ENCODE measurements around the gene THAP2. TPM values are rescaled to one million over a fixed set of nuclear protein-coding genes. Genes with fewer than 3 reads are reported as not detected.

THAP2 gene
- total RNA-seq, 1 donor from 2014 or later: 9.1 TPM

DNA sequence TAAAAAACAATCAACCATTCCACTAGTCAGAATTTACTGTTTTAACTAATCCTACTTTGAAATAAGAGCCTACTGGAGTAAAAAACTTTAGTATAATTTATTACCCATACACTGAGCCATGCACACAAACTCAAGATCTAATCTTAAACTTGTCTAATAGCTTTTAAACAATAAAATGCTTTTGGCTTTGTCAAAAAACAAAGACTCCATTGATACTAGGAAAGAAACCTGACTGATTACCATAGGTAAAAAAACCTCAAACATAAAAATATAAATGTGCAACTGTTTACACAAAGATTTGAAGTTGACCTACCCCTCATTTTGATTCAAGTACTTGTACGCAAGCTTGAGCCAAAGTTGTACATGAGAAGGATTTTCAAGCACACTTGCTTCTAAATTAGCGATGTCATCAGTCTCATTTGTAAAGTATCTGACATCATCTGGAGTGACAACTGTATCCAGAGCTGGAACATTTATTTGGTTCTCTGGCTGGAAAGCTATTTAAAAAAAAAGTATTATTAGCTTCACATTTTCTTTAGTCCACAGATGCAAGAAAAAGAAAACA is 36.6 kb upstream of the THAP2 start:
- no peak for DNase-seq (ENCODE audit: low read depth, low spot score)
- no peak overlapping the region for H3K4me3 Mint-ChIP-seq
- H3K9me3 Mint-ChIP-seq: no peaks in the 10 kb centered on the region
- H3K4me1 Mint-ChIP-seq: no peaks in the 10 kb centered on the region
- no peaks in the 10 kb centered on the region for H3K27me3 Mint-ChIP-seq (ENCODE audit: low read depth)
- no peak overlapping the region for H3K27ac Mint-ChIP-seq (ENCODE audit: unreplicated experiment)
- peaks cover 14% of the 10 kb centered on the region for H3K36me3 Mint-ChIP-seq (ENCODE audit: low read depth)
- TF ChIP-seq, protein P1, sequence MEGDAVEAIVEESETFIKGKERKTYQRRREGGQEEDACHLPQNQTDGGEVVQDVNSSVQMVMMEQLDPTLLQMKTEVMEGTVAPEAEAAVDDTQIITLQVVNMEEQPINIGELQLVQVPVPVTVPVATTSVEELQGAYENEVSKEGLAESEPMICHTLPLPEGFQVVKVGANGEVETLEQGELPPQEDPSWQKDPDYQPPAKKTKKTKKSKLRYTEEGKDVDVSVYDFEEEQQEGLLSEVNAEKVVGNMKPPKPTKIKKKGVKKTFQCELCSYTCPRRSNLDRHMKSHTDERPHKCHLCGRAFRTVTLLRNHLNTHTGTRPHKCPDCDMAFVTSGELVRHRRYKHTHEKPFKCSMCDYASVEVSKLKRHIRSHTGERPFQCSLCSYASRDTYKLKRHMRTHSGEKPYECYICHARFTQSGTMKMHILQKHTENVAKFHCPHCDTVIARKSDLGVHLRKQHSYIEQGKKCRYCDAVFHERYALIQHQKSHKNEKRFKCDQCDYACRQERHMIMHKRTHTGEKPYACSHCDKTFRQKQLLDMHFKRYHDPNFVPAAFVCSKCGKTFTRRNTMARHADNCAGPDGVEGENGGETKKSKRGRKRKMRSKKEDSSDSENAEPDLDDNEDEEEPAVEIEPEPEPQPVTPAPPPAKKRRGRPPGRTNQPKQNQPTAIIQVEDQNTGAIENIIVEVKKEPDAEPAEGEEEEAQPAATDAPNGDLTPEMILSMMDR (conservative IDR thresholded peaks at IDR 0.05): no peak

DNA sequence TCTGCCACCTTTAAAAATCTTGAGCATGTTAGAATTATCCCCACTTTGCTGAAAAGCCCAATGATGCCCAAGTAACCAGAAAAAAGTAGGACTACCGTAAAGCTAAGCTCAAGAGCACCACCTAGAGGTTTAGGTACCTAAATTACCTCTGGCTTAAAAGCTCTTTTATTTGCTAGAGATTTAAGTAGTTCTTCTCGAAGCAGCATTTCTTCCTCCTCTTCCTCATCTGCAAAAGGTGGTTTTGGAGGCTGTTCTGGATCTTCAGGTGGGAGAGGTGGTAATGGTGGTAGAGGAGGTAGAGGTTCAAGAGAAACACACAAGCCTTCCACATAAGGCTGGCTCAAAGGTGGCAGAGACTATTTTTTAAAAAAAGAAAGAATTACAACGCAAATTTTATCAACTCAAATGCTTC is 27.4 kb upstream of the THAP2 start:
- Mint-ChIP-seq H3K36me3 (ENCODE audit: low read depth) (peaks cover 7% of the 10 kb centered on the region), H3K27ac (ENCODE audit: unreplicated experiment) (no peak overlapping the region), H3K4me1 (no peaks in the 10 kb centered on the region), H3K27me3 (ENCODE audit: low read depth) (no peaks in the 10 kb centered on the region), H3K4me3 (no peak overlapping the region), H3K9me3 (no peaks in the 10 kb centered on the region)
- no peak for DNase-seq (ENCODE audit: low read depth, low spot score)
- TF ChIP-seq, protein P1 (conservative IDR thresholded peaks at IDR 0.05): peak; percentile 83

DNA sequence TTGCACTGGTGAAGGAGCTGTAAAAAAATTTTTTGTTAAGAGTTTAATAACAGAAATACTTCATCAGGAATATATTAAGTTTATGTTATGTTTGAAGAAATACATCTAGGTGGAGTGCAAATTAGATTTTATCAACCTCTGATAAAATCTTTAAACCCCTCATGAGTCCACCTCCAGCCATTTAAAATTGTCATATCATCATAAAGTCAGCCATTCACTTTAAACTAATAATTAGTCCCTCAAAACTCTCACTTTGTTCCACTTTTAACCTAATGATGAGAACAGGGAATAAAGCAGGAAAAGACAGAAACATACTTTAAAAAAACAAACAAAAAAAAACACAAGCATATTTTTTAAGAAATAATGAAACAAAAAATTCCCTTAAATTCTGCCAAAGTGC is 25.6 kb upstream of the THAP2 start:
- H3K27me3 Mint-ChIP-seq (ENCODE audit: low read depth): no peaks in the 10 kb centered on the region
- H3K27ac Mint-ChIP-seq (ENCODE audit: unreplicated experiment): no peak overlapping the region
- no peak for DNase-seq (ENCODE audit: low read depth, low spot score)
- H3K4me3 Mint-ChIP-seq: no peak overlapping the region
- TF ChIP-seq, protein P1 (conservative IDR thresholded peaks at IDR 0.05): no peak
- H3K36me3 Mint-ChIP-seq (ENCODE audit: low read depth): peaks cover 9% of the 10 kb centered on the region
- H3K4me1 Mint-ChIP-seq: no peaks in the 10 kb centered on the region
- H3K9me3 Mint-ChIP-seq: no peaks in the 10 kb centered on the region

DNA sequence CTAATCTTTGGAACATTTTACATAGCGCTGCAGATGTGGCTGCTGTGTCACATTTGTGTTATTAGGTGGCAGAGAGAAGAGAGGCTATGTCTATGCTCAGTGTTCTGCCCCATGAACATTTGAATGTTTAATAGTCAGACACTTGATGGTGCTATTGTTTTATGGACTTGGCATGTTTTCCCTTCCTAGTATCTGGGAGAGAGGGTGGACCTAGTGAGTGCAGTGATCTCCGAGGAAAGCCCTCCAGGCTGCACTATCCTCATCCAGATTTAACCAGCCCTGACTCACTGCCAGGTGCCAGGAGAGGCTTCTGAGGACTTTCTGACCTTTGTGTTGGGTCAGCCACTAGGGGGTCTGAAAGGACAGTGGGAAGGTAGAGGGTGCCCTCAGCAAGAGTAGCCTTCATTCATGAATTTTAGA is 24.8 kb upstream of the THAP2 start:
- Mint-ChIP-seq H3K27ac (ENCODE audit: unreplicated experiment) (no peak overlapping the region), H3K4me1 (no peaks in the 10 kb centered on the region), H3K9me3 (no peaks in the 10 kb centered on the region), H3K4me3 (no peak overlapping the region), H3K36me3 (ENCODE audit: low read depth) (peaks cover 12% of the 10 kb centered on the region), H3K27me3 (ENCODE audit: low read depth) (no peaks in the 10 kb centered on the region)
- TF ChIP-seq, protein P1 (conservative IDR thresholded peaks at IDR 0.05): no peak
- DNase-seq (ENCODE audit: low read depth, low spot score): no peak

DNA sequence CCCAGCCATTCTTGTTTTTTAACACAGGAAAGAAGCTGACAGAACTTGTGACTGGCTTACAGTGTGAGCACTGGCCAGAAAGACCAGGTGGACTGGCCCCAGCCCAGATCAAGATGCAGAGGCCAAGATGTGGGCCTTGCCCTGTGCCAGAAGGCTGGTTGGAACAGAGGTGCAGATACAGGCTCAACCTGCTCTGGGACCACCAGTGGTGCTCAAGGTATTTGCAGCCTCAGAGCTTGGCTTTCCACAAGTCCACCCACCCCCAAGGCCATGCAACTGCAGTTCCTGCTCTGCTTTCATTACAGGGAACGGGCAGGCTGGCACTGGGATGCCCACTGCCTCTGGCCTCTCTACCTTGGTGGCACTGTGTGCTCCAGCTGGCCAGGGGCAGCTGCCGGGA is 23.8 kb upstream of the THAP2 start:
- Mint-ChIP-seq H3K4me3 (no peak overlapping the region), H3K27ac (ENCODE audit: unreplicated experiment) (no peak overlapping the region), H3K9me3 (no peaks in the 10 kb centered on the region), H3K4me1 (no peaks in the 10 kb centered on the region), H3K27me3 (ENCODE audit: low read depth) (no peaks in the 10 kb centered on the region), H3K36me3 (ENCODE audit: low read depth) (peaks cover 12% of the 10 kb centered on the region)
- TF ChIP-seq, protein P1 (conservative IDR thresholded peaks at IDR 0.05): no peak
- DNase-seq (ENCODE audit: low read depth, low spot score): no peak

All from neural crest cell (in vitro differentiated cells).